A673 (cell line): ENCODE results near the gene CCDC191. TPM values are rescaled to one million over a fixed set of nuclear protein-coding genes. Genes with fewer than 3 reads are reported as not detected.

ENCODE experiments used
- BruUV-seq: library from RNA; stranded (reverse); fragments of 400-500 nt; replicated peaks from 2 replicates; lab custom pipeline; 2021; lab: Mats Ljungman, UMichigan
- CTCF ChIA-PET: fragments of 300-600 bp; sonication (Branson Sonifier 250); formaldehyde crosslinking; loops from one replicate; lab custom pipeline; 2022; ENCODE audit warnings: antibody characterized with exemption; lab: Charles Lee
- POLR2A ChIA-PET: fragments of 300-600 bp; sonication (Branson Sonifier 250); formaldehyde crosslinking; loops from one replicate; lab custom pipeline; 2022; ENCODE audit warnings: antibody characterized with exemption; ENCODE audit not compliant: low non-redundant PET; lab: Charles Lee
- DNase-seq: peaks from one replicate; pipeline ENCODE4 v3.0.0-alpha.2; 2015; ENCODE audit warnings: low spot score
- H3K27ac ChIP-seq: fragments of 200-600 bp; sonication (generic); 2 replicates; pipeline ENCODE4 v1.5.1; 2016; ENCODE audit warnings: mixed run types, low read depth, mild to moderate bottlenecking, mixed read lengths, antibody characterized with exemption, low read length; ENCODE audit not compliant: poor library complexity, severe bottlenecking
- H3K27me3 ChIP-seq: fragments of 200-600 bp; sonication (generic); replicated peaks from 2 replicates; pipeline ENCODE4 v1.6.1; 2017; ENCODE audit warnings: mixed run types, low read depth, mild to moderate bottlenecking, mixed read lengths, antibody characterized with exemption, low read length; ENCODE audit not compliant: insufficient read depth, poor library complexity
- H3K36me3 ChIP-seq: fragments of 200-600 bp; sonication (generic); 2 replicates; pipeline ENCODE4 v1.6.1; 2016; ENCODE audit warnings: mixed run types, mild to moderate bottlenecking, mixed read lengths, antibody characterized with exemption, low read length; ENCODE audit not compliant: insufficient read depth, poor library complexity, severe bottlenecking
- H3K4me1 ChIP-seq: fragments of 200-600 bp; sonication (generic); 2 replicates; pipeline ENCODE4 v1.6.1; 2017; ENCODE audit warnings: mixed run types, mild to moderate bottlenecking, mixed read lengths, antibody characterized with exemption, low read length; ENCODE audit not compliant: insufficient read depth, poor library complexity, severe bottlenecking
- H3K4me3 ChIP-seq: fragments of 200-600 bp; sonication (generic); 2 replicates; pipeline ENCODE4 v1.5.1; 2016; ENCODE audit warnings: low read depth, mixed run types, mild to moderate bottlenecking, mixed read lengths, low read length; ENCODE audit not compliant: poor library complexity, severe bottlenecking
- H3K9me3 ChIP-seq: fragments of 200-600 bp; sonication (generic); 2 replicates; pipeline ENCODE4 v1.6.1; 2016; ENCODE audit warnings: mixed run types, low read depth, mild to moderate bottlenecking, mixed read lengths, antibody characterized with exemption, low read length; ENCODE audit not compliant: poor library complexity, severe bottlenecking
- CTCF ChIP-seq: fragments of 300-800, 200-600 bp; sonication (generic); conservative IDR thresholded peaks from 2 replicates; pipeline ENCODE4 v1.5.1; 2017; ENCODE audit warnings: low read depth, mild to moderate bottlenecking, antibody characterized with exemption, low read length, moderate library complexity, mixed read lengths
- EZH2 ChIP-seq: fragments of 200-600 bp; sonication (generic); IDR thresholded peaks from 2 replicates; pipeline ENCODE4 v1.6.1; 2017; ENCODE audit warnings: borderline replicate concordance, low read depth, mild to moderate bottlenecking, mixed read lengths, antibody characterized with exemption, low read length; ENCODE audit not compliant: poor library complexity, severe bottlenecking
- intact Hi-C: fragments of 100-400 bp; cut with micrococcal nuclease; formaldehyde crosslinking; loops from one replicate; pipeline ENCODE4 v1.10.0; 2022; ENCODE audit not compliant: unreplicated experiment
- total RNA-seq: library from RNA; stranded (reverse); gene quantifications from 2 replicates; pipeline ENCODE4 v1.2.3, GENCODE V29; 2021

The CCDC191 gene
- total RNA-seq, 1 experiment from 2014 or later = 1.1 TPM

DNA sequence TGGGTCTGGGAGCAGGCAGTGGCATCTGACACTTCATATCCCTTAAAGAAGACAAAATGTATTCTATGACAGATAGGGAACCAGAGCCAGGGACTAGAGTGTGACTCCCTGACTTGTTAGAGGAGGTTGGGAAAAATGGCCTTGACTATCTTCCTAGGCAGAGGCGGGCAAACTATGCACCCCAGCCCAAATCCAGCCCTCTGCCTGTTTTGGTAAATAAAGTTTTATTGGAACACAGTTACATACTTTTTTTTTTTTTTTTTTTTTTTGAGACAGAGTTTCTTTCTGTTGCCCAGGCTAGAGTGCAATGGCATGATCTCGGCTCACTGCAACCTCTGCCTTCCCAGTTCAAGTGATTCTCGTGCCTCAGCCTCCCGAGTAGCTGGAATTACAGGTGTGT is 47.5 kb upstream of the CCDC191 start:
- no peaks in the 10 kb centered on the region for H3K9me3 ChIP-seq
- CTCF ChIA-PET = no interaction called here
- no peak overlapping the region for H3K27ac ChIP-seq
- no peaks in the 10 kb centered on the region for H3K27me3 ChIP-seq
- no peak for DNase-seq
- POLR2A ChIA-PET = no interaction called here
- no peak overlapping the region for H3K4me3 ChIP-seq
- H3K36me3 ChIP-seq = no peaks in the 10 kb centered on the region
- BruUV-seq = no TSS peak
- H3K4me1 ChIP-seq = peaks cover 8% of the 10 kb centered on the region
- intact Hi-C loops = no loop called here
- TF ChIP-seq EZH2 (no peak), CTCF (no peak)

DNA sequence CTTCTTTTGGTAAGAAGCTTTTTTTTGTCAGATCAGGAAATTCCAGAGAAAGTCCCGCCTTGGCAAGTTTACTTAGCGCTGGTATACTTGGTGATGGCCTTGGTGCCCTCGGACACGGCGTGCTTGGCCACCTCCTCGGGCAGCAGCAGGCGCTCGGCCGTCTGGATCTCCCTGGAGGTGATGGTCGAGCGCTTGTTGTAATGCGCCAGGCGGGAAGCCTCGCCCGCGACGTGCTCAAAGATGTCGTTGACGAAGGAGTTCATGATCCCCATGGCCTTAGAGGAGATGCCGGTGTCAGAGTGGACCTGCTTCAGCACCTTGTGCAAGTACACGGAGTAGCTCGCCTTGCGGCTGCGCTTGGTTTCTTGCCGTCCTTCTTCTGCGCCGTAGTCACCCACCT is 46.9 kb upstream of the CCDC191 start:
- Histone ChIP-seq H3K4me3 (no peak overlapping the region), H3K27ac (no peak overlapping the region), H3K27me3 (no peaks in the 10 kb centered on the region), H3K4me1 (peaks cover 8% of the 10 kb centered on the region), H3K9me3 (no peaks in the 10 kb centered on the region), H3K36me3 (no peaks in the 10 kb centered on the region)
- DNase-seq = no peak
- POLR2A ChIA-PET = no interaction called here
- TF ChIP-seq CTCF = no peak
- no peak for TF ChIP-seq EZH2
- intact Hi-C loops = no loop called here
- CTCF ChIA-PET = no interaction called here
- BruUV-seq = no TSS peak

GRCh38 chr3:114101101-114101500 is 44.8 kb upstream of the CCDC191 start:
- peaks cover 8% of the 10 kb centered on the region for H3K4me1 ChIP-seq
- ChIA-PET CTCF (no interaction called here), POLR2A (no interaction called here)
- no peaks in the 10 kb centered on the region for H3K36me3 ChIP-seq
- peak; percentile 39 for DNase-seq
- H3K4me3 ChIP-seq = no peak overlapping the region
- no peaks in the 10 kb centered on the region for H3K27me3 ChIP-seq
- intact Hi-C loops = no loop called here
- H3K27ac ChIP-seq = no peak overlapping the region
- BruUV-seq = no TSS peak
- no peak for TF ChIP-seq CTCF
- TF ChIP-seq EZH2 = no peak
- H3K9me3 ChIP-seq = no peaks in the 10 kb centered on the region
